HEK293 (cell line): ENCODE data around the gene CCDC85B.
A peak's percentile ranks its signal among the peaks of the same experiment; 100 is the strongest.

Experiments used
- ATF2 ChIP-seq: fragments of 450-650 bp; formaldehyde crosslinking; IDR thresholded peaks from 2 replicates; pipeline ENCODE4 v1.5.1; 2016; ENCODE audit warnings: missing biosample characterization, missing genetic modification characterization, low read depth
- CTCF ChIP-seq: fragments of 450-650 bp; formaldehyde crosslinking; IDR thresholded peaks from 2 replicates; pipeline ENCODE4 v1.5.1; 2016; ENCODE audit warnings: missing biosample characterization, missing genetic modification characterization
- EGR2 ChIP-seq: fragments of 450-650 bp; formaldehyde crosslinking; IDR thresholded peaks from 2 replicates; pipeline ENCODE4 v1.5.1; 2016; ENCODE audit warnings: low read depth, missing biosample characterization, missing genetic modification characterization
- FEZF1 ChIP-seq: fragments of 450-650 bp; formaldehyde crosslinking; IDR thresholded peaks from 2 replicates; pipeline ENCODE4 v1.5.1; 2016; ENCODE audit warnings: missing biosample characterization, missing genetic modification characterization
- GLIS1 ChIP-seq: fragments of 450-650 bp; formaldehyde crosslinking; IDR thresholded peaks from 2 replicates; pipeline ENCODE4 v1.5.1; 2016; ENCODE audit warnings: missing biosample characterization, missing genetic modification characterization
- HIC1 ChIP-seq: fragments of 450-650 bp; formaldehyde crosslinking; IDR thresholded peaks from 2 replicates; pipeline ENCODE4 v1.5.1; 2016; ENCODE audit warnings: missing biosample characterization, missing genetic modification characterization
- HOXA7 ChIP-seq: sonication (generic); formaldehyde crosslinking; IDR thresholded peaks from 2 replicates; pipeline ENCODE4 v1.8.1; 2022; ENCODE audit warnings: missing genetic modification reagents, borderline replicate concordance
- KLF8 ChIP-seq: fragments of 450-650 bp; formaldehyde crosslinking; IDR thresholded peaks from 2 replicates; pipeline ENCODE4 v1.5.1; 2016; ENCODE audit warnings: missing biosample characterization, missing genetic modification characterization
- KLF9 ChIP-seq: fragments of 450-650 bp; formaldehyde crosslinking; IDR thresholded peaks from 2 replicates; pipeline ENCODE4 v1.5.1; 2016; ENCODE audit warnings: missing biosample characterization, missing genetic modification characterization, low read depth
- PRDM4 ChIP-seq: fragments of 450-650 bp; formaldehyde crosslinking; IDR thresholded peaks from 2 replicates; pipeline ENCODE4 v1.5.1; 2017; ENCODE audit warnings: missing biosample characterization, missing genetic modification characterization
- SCRT2 ChIP-seq: fragments of 450-650 bp; formaldehyde crosslinking; IDR thresholded peaks from 2 replicates; pipeline ENCODE4 v1.5.1; 2016; ENCODE audit warnings: missing biosample characterization, missing genetic modification characterization
- YY1 ChIP-seq: fragments of 450-650 bp; formaldehyde crosslinking; IDR thresholded peaks from 2 replicates; pipeline ENCODE4 v1.5.1; 2018; ENCODE audit warnings: missing biosample characterization, missing genetic modification characterization
- ZBTB44 ChIP-seq: fragments of 450-650 bp; IDR thresholded peaks from 2 replicates; pipeline ENCODE4 v1.5.1; 2018; ENCODE audit warnings: missing biosample characterization, mild to moderate bottlenecking, missing genetic modification characterization
- ZNF157 ChIP-seq: fragments of 450-650 bp; formaldehyde crosslinking; IDR thresholded peaks from 2 replicates; pipeline ENCODE4 v1.5.1; 2016; ENCODE audit warnings: missing biosample characterization, missing genetic modification characterization
- ZNF169 ChIP-seq: fragments of 450-650 bp; formaldehyde crosslinking; IDR thresholded peaks from 2 replicates; pipeline ENCODE4 v1.5.1; 2016; ENCODE audit warnings: missing biosample characterization, missing genetic modification characterization
- ZNF174 ChIP-seq: fragments of 450-650 bp; formaldehyde crosslinking; IDR thresholded peaks from 2 replicates; pipeline ENCODE4 v1.5.0; 2017; ENCODE audit warnings: missing biosample characterization, mild to moderate bottlenecking, missing genetic modification characterization
- ZNF175 ChIP-seq: fragments of 450-650 bp; formaldehyde crosslinking; IDR thresholded peaks from 2 replicates; pipeline ENCODE4 v1.5.1; 2016; ENCODE audit warnings: missing biosample characterization, missing genetic modification characterization
- ZNF214 ChIP-seq: fragments of 450-650 bp; formaldehyde crosslinking; IDR thresholded peaks from 2 replicates; pipeline ENCODE4 v1.5.1; 2017; ENCODE audit warnings: missing biosample characterization, mild to moderate bottlenecking, missing genetic modification characterization, borderline replicate concordance
- ZNF221 ChIP-seq: fragments of 450-650 bp; formaldehyde crosslinking; IDR thresholded peaks from 2 replicates; pipeline ENCODE4 v1.5.1; 2017; ENCODE audit warnings: missing biosample characterization, missing genetic modification characterization, borderline replicate concordance
- ZNF223 ChIP-seq: fragments of 450-650 bp; formaldehyde crosslinking; IDR thresholded peaks from 2 replicates; pipeline ENCODE4 v1.5.1; 2016; ENCODE audit warnings: missing biosample characterization, missing genetic modification characterization
- ZNF266 ChIP-seq: fragments of 450-650 bp; formaldehyde crosslinking; IDR thresholded peaks from 2 replicates; pipeline ENCODE4 v1.5.1; 2016; ENCODE audit warnings: missing biosample characterization, missing genetic modification characterization, low read depth
- ZNF324 ChIP-seq: fragments of 450-650 bp; formaldehyde crosslinking; IDR thresholded peaks from 2 replicates; pipeline ENCODE4 v1.5.1; 2016; ENCODE audit warnings: missing biosample characterization, missing genetic modification characterization
- ZNF350 ChIP-seq: fragments of 450-650 bp; formaldehyde crosslinking; IDR thresholded peaks from 2 replicates; pipeline ENCODE4 v1.5.0; 2017; ENCODE audit warnings: missing biosample characterization, mild to moderate bottlenecking, missing genetic modification characterization
- ZNF354C ChIP-seq: fragments of 450-650 bp; formaldehyde crosslinking; IDR thresholded peaks from 2 replicates; pipeline ENCODE4 v1.5.1; 2016; ENCODE audit warnings: missing biosample characterization, missing genetic modification characterization, low read depth, borderline replicate concordance
- ZNF404 ChIP-seq: fragments of 450-650 bp; formaldehyde crosslinking; IDR thresholded peaks from 2 replicates; pipeline ENCODE4 v1.5.1; 2017; ENCODE audit warnings: missing biosample characterization, missing genetic modification characterization
- ZNF529 ChIP-seq: fragments of 450-650 bp; formaldehyde crosslinking; IDR thresholded peaks from 2 replicates; pipeline ENCODE4 v1.5.1; 2017; ENCODE audit warnings: missing genetic modification characterization, missing biosample characterization; ENCODE audit not compliant: insufficient replicate concordance
- ZNF558 ChIP-seq: fragments of 450-650 bp; formaldehyde crosslinking; IDR thresholded peaks from 2 replicates; pipeline ENCODE4 v1.5.1; 2016; ENCODE audit warnings: missing biosample characterization, missing genetic modification characterization
- ZNF621 ChIP-seq: fragments of 450-650 bp; formaldehyde crosslinking; IDR thresholded peaks from 2 replicates; pipeline ENCODE4 v1.5.1; 2017; ENCODE audit warnings: missing biosample characterization, missing genetic modification characterization
- ZNF830 ChIP-seq: fragments of 450-650 bp; IDR thresholded peaks from 2 replicates; pipeline ENCODE4 v1.5.0; 2018; ENCODE audit warnings: missing biosample characterization, missing genetic modification characterization, low read depth, mild to moderate bottlenecking, moderate library complexity
- ZSCAN30 ChIP-seq: fragments of 450-650 bp; IDR thresholded peaks from 2 replicates; pipeline ENCODE4 v1.5.1; 2018; ENCODE audit warnings: missing biosample characterization, mild to moderate bottlenecking, missing genetic modification characterization, moderate library complexity

The CCDC85B gene

GRCh38 chr11:65890324-65891218 lies at the start of gene CCDC85B (continued):
- no peak for TF ChIP-seq ZNF157 (tag by site-specific recombination)
- peak; percentile 49; the same call in 1 of the 2 replicates for TF ChIP-seq KLF9 (tag by site-specific recombination)
- no peak for TF ChIP-seq HOXA7 (CRISPR knock-in tag)
- no peak for TF ChIP-seq ZNF266 (tag by site-specific recombination)
- no peak; the same call in 1 of the 2 replicates for TF ChIP-seq GLIS1 (tag by site-specific recombination)
- no peak for TF ChIP-seq ZNF223 (tag by site-specific recombination)
- TF ChIP-seq ZNF324 (tag by site-specific recombination), result no peak
- TF ChIP-seq ZNF221 (tag by site-specific recombination), result no peak
- TF ChIP-seq KLF8, result peak; percentile 40; the same call in 1 of the 2 replicates
- TF ChIP-seq ZNF175 (tag by site-specific recombination), result no peak
- TF ChIP-seq ZNF558, result no peak
- peak; percentile 17; the same call in 1 of the 2 replicates for TF ChIP-seq HIC1 (tag by site-specific recombination)
- TF ChIP-seq CTCF, result peak; percentile 75
- TF ChIP-seq EGR2 (tag by site-specific recombination), result no peak
- no peak for TF ChIP-seq ZNF529 (tag by site-specific recombination)
- no peak for TF ChIP-seq ZNF354C (tag by site-specific recombination)
- TF ChIP-seq ZNF214, result no peak
- TF ChIP-seq YY1 (tag by site-specific recombination), result peak; percentile 52; the same call in 1 of the 2 replicates
- TF ChIP-seq ZNF169 (tag by site-specific recombination), result no peak
- TF ChIP-seq FEZF1 (tag by site-specific recombination), result no peak
- TF ChIP-seq ZNF830 (tag by site-specific recombination), result no peak
- no peak for TF ChIP-seq SCRT2
- no peak for TF ChIP-seq PRDM4
- TF ChIP-seq ZNF174 (tag by site-specific recombination), result no peak
- peak; percentile 46; the same call in 1 of the 2 replicates for TF ChIP-seq ZBTB44
- TF ChIP-seq ZNF350 (tag by site-specific recombination), result no peak
- TF ChIP-seq ZNF404 (tag by site-specific recombination), result no peak
- TF ChIP-seq ZNF621 (tag by site-specific recombination), result no peak
- peak; percentile 54; the same call in 1 of the 2 replicates for TF ChIP-seq ZSCAN30 (tag by site-specific recombination)
- TF ChIP-seq ATF2 (tag by site-specific recombination), result no peak
